HG03135 (cell line): ENCODE measurements around the gene CXorf66.
"Not testable (repeated sequence)": the region's sequence is repeated elsewhere in the genome, so short reads cannot be mapped to it uniquely, and the experiment has no call there.

Experiments
- ATAC-seq: cut with Tn5 transposase; IDR thresholded peaks from one replicate; pipeline ENCODE4 v1.9.1; 2021; ENCODE audit warnings: mild to moderate bottlenecking, moderate library complexity; ENCODE audit not compliant: unreplicated experiment

Gene CXorf66

GRCh38 chrX:139929876-139930275, 35.4 kb downstream of the CXorf66 start:
- no peak for ATAC-seq

- no peak for ATAC-seq
Measured at GRCh38 chrX:139924696-139925095, 40.6 kb downstream of the CXorf66 start.

GRCh38 chrX:139924069-139924695, 41.1 kb downstream of the CXorf66 start:
- no peak for ATAC-seq

GRCh38 chrX:139921142-139921541, 44.2 kb downstream of the CXorf66 start:
- ATAC-seq, result not testable (repeated sequence)

- no peak for ATAC-seq
Measured at GRCh38 chrX:139920316-139920715, 45.0 kb downstream of the CXorf66 start.

GRCh38 chrX:139914421-139914820, 50.9 kb downstream of the CXorf66 start:
- ATAC-seq, result no peak

GRCh38 chrX:139909712-139910111, 55.6 kb downstream of the CXorf66 start:
- ATAC-seq, result no peak

GRCh38 chrX:139907078-139907477, 58.2 kb downstream of the CXorf66 start:
- ATAC-seq, result no peak

- no peak for ATAC-seq
Measured at GRCh38 chrX:139905743-139906142, 59.6 kb downstream of the CXorf66 start.
